HG02870 (cell line): ENCODE results near the gene CERKL.

Source experiments
- ATAC-seq: cut with Tn5 transposase; IDR thresholded peaks from one replicate; pipeline ENCODE4 v1.9.1; 2021; ENCODE audit warnings: mild to moderate bottlenecking, moderate library complexity; ENCODE audit not compliant: unreplicated experiment

The CERKL gene

DNA sequence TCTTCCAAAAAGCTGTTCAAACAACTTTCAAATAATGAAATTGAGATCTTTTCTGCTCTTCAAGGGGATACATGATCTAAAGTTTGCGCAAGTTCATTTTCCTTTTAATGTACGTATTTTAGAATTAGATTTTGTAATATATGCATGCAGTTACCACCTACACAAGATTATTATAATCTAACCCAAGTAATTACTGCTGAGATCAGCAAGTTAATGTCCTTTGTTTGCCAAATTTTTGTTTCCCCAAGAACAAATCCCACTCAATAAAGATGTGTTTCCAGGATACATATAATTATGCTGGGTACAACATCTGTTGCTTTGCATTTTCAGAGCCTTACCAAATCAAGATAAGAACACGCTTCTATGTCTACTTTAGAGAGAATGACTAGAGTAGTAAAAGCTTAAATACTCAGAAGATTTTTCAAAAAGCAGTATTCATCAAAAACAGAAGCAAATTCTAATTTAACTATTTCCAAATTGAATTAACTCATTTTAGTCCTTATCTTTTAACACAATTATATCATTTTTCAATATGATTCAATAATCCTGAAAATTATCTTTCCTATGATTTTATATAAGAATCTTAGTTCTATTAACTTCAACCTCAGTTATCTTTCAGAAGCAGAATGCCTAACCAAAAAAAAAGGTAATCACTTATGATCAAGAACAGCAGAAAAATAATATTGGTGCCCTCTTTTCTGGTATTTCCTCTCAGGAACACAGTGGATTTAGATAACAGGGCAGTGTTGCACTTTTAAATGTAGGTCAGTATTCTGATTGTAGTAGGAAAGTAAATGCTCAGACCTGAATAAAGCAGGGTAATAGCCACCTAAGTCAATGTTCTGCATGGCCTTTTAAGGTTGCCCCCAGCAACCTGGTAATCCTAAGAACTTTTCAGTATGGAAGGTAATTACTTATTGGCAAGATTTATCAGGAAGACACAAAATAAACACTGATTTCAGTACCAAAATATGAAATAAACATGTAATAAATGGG lies 28.0 kb downstream of the CERKL start:
- no peak for ATAC-seq

GRCh38 chr2:181627545-181627944 lies 29.4 kb downstream of the CERKL start:
- no peak for ATAC-seq

DNA sequence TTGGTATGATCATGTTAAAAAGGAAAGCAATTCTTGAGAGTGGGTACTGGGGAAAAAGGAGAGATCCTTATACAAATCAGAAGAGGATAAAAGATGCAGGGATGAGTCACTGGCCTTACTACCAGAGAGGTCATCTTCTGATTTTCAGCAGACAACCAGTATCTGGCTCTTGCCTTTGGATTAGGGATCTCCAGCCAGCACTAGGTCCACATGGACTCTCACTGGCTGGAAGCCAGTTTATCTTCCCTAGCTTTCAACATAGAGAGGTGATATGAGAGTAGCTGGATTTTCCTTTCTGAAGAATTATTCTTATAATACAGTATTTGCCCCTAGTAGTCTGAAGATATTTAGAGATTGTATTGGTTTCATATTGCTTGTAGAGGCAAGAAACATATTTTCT lies 30.2 kb downstream of the CERKL start:
- ATAC-seq, result no peak

DNA sequence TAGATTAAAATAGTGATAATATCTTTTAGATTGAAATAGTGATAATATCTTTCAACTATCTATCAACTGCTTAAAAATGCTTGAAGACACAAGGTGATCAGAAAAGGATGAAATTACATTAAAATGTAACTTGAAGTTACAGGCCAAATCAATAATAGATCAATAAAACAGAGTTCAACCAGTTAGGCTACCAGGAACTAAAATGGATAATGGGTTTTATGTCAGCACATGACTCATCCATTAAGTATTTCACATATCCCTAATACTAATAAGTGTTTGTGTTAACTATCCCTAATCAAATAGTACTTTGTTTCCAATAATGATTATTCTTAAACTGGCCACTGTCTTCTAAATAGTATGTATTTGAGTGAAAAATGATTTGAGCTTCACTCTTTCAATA lies 33.7 kb downstream of the CERKL start:
- ATAC-seq, result no peak

DNA sequence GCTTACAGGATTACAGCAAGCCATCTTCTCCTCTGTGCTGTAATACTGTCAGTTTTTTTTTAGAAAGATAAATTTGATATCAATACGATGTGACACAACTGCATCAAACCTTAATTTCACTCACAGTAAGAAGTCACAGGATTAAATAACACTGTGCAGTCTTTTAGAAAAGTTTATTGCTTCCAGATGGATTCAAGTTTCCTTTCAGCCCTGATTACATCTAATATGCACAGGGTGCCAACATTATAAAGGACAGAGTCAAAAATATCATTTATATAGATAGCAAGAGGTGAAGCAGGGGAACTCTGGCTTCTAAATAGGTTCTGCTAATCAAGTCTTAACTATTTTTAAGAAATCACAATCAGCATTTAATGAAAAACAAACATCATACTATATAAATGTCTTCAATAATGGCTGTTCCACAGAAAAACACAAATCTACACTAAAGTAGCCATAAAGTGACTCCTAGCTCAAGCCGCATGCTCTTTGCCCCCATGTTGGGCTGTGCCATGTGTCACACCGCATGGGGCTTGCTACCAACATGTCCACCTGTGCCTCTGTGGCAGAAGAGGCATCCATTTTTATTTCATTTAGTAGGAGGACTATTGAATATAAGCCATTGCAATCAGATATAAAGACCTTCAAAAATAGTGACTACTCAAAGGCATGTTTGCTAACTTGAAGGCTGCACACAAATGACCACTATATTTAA lies 35.0 kb downstream of the CERKL start:
- no peak for ATAC-seq

- no peak for ATAC-seq
Observed at GRCh38 chr2:181619516-181619915, 37.4 kb downstream of the CERKL start.

- no peak for ATAC-seq
Observed at GRCh38 chr2:181616715-181617114, 40.2 kb downstream of the CERKL start.

GRCh38 chr2:181614874-181615638 lies 41.8 kb downstream of the CERKL start:
- no peak for ATAC-seq

GRCh38 chr2:181613241-181613640 lies 43.7 kb downstream of the CERKL start:
- ATAC-seq, result no peak

DNA sequence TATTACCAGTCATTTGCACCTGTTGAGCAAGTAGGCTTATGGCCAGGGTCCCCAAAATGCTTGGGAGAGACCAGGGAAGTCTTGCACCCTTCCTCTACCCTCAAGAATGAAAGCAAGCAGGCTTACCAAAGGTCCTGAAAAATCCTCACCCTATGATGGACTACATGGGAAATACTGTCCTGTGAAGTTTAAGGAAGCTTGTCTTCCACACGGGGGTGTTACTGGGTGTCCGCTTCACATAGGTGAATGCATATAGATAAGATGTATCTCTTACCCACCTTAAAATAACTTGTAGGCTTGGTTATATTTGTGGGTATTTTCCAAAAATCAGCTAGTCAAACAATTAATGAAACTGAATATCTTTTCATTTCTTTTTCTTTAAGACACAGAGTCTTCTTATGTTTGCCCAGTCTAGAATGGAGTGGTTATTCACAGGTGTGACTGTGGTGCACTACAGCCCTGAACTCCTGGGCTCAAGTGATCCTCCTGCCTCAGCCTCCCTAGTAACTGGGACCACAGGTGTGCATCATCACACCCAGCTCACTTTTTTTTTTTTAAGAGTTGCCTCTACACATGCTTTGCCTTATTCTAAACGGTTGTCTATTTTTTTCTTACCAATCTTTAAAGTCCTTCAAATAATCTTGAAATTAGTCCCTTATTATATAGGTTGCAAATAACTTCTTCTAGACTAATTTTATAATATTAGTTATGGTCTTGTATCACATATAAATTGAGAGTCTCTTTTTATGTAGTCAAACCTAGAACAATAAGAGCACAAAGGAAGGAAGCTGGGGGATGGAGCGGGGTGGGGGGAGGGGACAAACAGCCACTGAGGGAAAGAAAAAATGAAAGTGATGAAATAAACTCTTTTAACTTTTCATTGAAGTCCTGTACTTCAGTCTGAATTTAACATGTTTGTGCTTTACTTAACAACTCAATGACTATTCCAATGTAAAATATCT lies 49.0 kb downstream of the CERKL start:
- no peak for ATAC-seq

DNA sequence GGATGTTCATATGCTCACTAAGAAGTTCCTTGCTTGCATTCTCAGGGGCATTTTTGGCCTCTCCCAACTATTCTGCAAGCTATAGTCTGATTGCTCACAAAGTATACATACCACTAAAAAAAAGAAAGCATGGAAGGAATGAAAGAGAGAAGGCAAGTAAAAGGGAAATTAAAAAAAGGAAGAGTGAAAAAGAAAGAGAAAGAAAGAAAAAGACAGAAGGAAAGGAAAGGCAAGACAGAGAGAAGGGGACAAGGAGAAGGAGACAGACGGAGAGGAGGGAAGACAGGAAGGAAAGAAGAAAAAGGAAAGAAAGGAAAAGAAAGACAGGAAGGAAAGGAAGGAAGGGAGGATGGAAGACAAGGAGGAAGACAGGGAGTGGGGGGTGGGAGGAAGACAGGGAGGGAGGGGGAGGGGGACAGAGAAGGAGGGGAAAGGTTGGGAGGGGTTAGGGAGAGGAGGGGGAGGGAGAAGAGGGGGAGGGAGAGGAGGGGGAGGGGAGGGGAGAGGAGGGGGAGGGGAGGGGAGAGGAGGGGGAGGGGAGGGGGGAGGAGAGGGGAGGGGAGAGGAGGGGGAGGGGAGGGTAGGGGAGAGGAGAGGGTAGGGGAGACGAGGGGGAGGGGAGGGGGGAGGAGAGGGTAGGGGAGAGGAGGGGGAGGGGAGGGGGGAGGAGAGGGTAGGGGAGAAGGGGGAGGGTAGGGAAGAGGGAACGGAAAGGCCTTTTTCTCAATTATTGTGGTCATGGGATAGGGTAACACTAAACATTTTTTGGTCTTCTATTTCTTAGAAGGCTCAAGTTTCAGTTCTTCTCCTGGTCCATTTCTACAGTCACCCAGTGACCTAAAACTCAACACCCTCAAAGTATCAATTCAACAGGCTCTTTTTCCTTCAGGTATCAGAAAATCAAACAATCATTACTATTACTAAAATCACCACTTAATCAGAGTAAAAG lies 50.7 kb downstream of the CERKL start:
- ATAC-seq, result no peak

DNA sequence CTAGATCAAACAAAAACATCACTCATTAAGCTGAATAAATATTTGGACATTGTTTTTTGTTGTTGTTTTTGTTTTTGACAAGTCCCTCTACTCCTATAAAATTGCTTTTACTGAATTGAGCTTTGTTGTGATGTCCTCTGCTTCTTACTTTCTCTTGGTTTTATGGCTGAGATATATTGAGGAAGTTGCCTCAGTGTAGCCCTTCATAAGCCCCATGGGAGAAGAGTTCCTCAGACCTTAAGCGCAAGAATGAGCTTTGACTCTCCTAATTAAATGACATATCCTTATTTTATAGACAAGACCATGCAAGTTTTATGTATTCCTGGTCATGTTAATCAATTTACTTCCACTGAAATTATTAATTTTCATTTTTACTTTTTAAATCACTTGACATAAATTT lies 54.9 kb downstream of the CERKL start:
- no peak for ATAC-seq

- no peak for ATAC-seq
Observed at GRCh38 chr2:181596556-181596955, 60.3 kb downstream of the CERKL start.

GRCh38 chr2:181594322-181594721 lies 62.6 kb downstream of the CERKL start:
- ATAC-seq, result no peak

GRCh38 chr2:181589779-181590178 lies 67.1 kb downstream of the CERKL start:
- no peak for ATAC-seq

- ATAC-seq, result no peak
Observed at GRCh38 chr2:181588546-181588945, 68.4 kb downstream of the CERKL start.

GRCh38 chr2:181586569-181587081 lies 70.3 kb downstream of the CERKL start:
- peak; percentile 88 for ATAC-seq

DNA sequence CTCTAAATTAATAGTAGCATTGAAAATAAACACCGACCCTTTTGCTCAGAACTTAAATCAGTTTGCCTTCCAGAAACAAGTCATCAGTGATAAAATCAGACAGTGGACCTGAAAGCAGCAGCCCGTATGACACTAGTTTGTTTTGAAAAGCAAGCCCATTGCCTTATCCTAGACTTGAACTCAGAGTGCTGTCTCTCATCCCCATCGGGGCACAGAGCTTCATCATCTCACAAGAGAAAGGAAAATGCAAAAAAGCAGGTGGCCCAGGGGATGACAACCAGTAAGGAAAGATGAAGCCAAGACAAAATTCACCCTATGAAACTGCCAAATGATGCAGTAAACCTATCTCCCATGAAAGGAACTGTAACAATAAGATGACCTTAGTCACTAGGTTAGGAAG lies 71.2 kb downstream of the CERKL start:
- ATAC-seq, result no peak

- ATAC-seq, result no peak
Observed at GRCh38 chr2:181581534-181581933, 75.4 kb downstream of the CERKL start.
